Uterus (tissue), 4 donors: ENCODE results near the gene CTDNEP1. TPM values are rescaled to one million over a fixed set of nuclear protein-coding genes. Genes with fewer than 3 reads are reported as not detected.
A peak's percentile ranks its signal among the peaks of the same experiment; 100 is the strongest.

Experiments
- DNase-seq, 2 donors: peaks; one replicate each; pipeline ENCODE4 v3.0.0-alpha.2; 2019 to 2020
- H3K27ac ChIP-seq, 2 donors: fragments of 200-600 bp; sonication (generic); 1 replicate in 1 of 2; 2 replicates in 1 of 2; pipeline ENCODE4 v1.5.1; 2016 to 2018
- H3K27me3 ChIP-seq, 2 donors: fragments of 200-600 bp; sonication (generic); one replicate each; pipeline ENCODE4 v1.5.1; 2018 to 2019; ENCODE audit warnings: control low read depth in 1 of 2
- H3K36me3 ChIP-seq, 2 donors: fragments of 200-600 bp; sonication (generic); one replicate each; pipeline ENCODE4 v1.5.1; 2019; ENCODE audit warnings: control low read depth in 1 of 2
- H3K4me1 ChIP-seq, 2 donors: fragments of 200-600 bp; sonication (generic); one replicate each; pipeline ENCODE4 v1.5.1; 2018 to 2019; ENCODE audit warnings: control low read depth in 1 of 2
- H3K4me3 ChIP-seq, 2 donors: fragments of 200-600 bp; sonication (generic); 1 replicate in 1 of 2; 2 replicates in 1 of 2; pipeline ENCODE4 v1.5.1; 2018 to 2019; ENCODE audit warnings: mild to moderate bottlenecking in 1 of 2
- H3K9me3 ChIP-seq, 2 donors: fragments of 200-600 bp; sonication (generic); one replicate each; pipeline ENCODE4 v1.5.1; 2019; ENCODE audit warnings: control low read depth in 1 of 2
- POLR2A ChIP-seq, 2 donors: fragments of 450-650 bp; IDR thresholded peaks; one replicate each; pipeline ENCODE4 v1.6.1; 2016; ENCODE audit warnings: antibody characterized with exemption in 2 of 2, mild to moderate bottlenecking in 1 of 2, moderate library complexity in 1 of 2
- intact Hi-C: fragments of 100-400 bp; cut with DNase I; formaldehyde crosslinking; loops from one replicate; pipeline ENCODE4 v1.15.1; 2023; ENCODE audit warnings: low total_unique reads
- total RNA-seq, 4 donors: library from RNA; depleted of rRNA in 3 of 4; stranded (reverse); fragments of >200 nt in 3 of 4; gene quantifications; one replicate each; pipeline versions ENCODE4 v1.1.0 to v1.2.4, GENCODE V29; 2014 to 2023
- TF ChIP-seq, protein P1 (sequence below), 4 experiments: fragments of 200-600 bp in 2 of 4; fragments of 450-650 bp in 2 of 4; sonication (generic) in 2 of 4; IDR thresholded peaks; one replicate each; pipeline ENCODE4 v1.5.1; 2016 to 2019; ENCODE audit warnings: antibody characterized with exemption in 4 of 4, mild to moderate bottlenecking in 2 of 4, moderate library complexity in 1 of 4
- donor health status: DM: yes; HTN: yes; CAD: no.

The CTDNEP1 gene
- total RNA-seq, 4 donors from 2014 or later = 13.8 to 115 (median 37.2) TPM

GRCh38 chr17:7215136-7215638, 36.3 kb downstream of the CTDNEP1 start:
- Histone ChIP-seq H3K4me3 (peak overlapping the region; percentile 39 to 71), H3K9me3 (no peaks in the 10 kb centered on the region), H3K27me3 (no peaks in the 10 kb centered on the region), H3K4me1 (peaks cover 0 to 24% of the 10 kb centered on the region in 2 donors), H3K36me3 (no peaks in the 10 kb centered on the region), H3K27ac (peak overlapping the region; percentile 92 to 97)
- no peak for TF ChIP-seq POLR2A (IDR thresholded peaks at IDR 0.05)
- TF ChIP-seq, protein P1, sequence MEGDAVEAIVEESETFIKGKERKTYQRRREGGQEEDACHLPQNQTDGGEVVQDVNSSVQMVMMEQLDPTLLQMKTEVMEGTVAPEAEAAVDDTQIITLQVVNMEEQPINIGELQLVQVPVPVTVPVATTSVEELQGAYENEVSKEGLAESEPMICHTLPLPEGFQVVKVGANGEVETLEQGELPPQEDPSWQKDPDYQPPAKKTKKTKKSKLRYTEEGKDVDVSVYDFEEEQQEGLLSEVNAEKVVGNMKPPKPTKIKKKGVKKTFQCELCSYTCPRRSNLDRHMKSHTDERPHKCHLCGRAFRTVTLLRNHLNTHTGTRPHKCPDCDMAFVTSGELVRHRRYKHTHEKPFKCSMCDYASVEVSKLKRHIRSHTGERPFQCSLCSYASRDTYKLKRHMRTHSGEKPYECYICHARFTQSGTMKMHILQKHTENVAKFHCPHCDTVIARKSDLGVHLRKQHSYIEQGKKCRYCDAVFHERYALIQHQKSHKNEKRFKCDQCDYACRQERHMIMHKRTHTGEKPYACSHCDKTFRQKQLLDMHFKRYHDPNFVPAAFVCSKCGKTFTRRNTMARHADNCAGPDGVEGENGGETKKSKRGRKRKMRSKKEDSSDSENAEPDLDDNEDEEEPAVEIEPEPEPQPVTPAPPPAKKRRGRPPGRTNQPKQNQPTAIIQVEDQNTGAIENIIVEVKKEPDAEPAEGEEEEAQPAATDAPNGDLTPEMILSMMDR (IDR thresholded peaks at IDR 0.05) = no peak
- DNase-seq = no peak
- intact Hi-C loops = no loop called here

- Histone ChIP-seq H3K27ac (peak overlapping the region; percentile 92 to 97), H3K4me1 (peaks cover 0 to 24% of the 10 kb centered on the region in 2 donors), H3K4me3 (peak overlapping the region; percentile 39 to 71), H3K27me3 (no peaks in the 10 kb centered on the region), H3K9me3 (no peaks in the 10 kb centered on the region), H3K36me3 (no peaks in the 10 kb centered on the region)
- DNase-seq = peak; percentile 99
- peak in 1 of 2 donors; percentile 32 for TF ChIP-seq POLR2A (IDR thresholded peaks at IDR 0.05)
- TF ChIP-seq, protein P1 (IDR thresholded peaks at IDR 0.05) = peak; percentile 42 to 66 (median 50)
- intact Hi-C loops = no loop called here
These were observed 37.0 kb downstream of the CTDNEP1 start for GRCh38 chr17:7214300-7215135.

GRCh38 chr17:7213895-7214299, 37.6 kb downstream of the CTDNEP1 start:
- intact Hi-C loops = no loop called here
- H3K36me3 ChIP-seq = no peaks in the 10 kb centered on the region
- peak overlapping the region; percentile 39 to 71 for H3K4me3 ChIP-seq
- H3K27ac ChIP-seq = peak overlapping the region; percentile 92 to 97
- TF ChIP-seq POLR2A (IDR thresholded peaks at IDR 0.05) = no peak
- TF ChIP-seq, protein P1 (IDR thresholded peaks at IDR 0.05) = peak in 2 of 4 experiments; percentile 16 to 18
- peaks cover 0 to 24% of the 10 kb centered on the region in 2 donors for H3K4me1 ChIP-seq
- H3K9me3 ChIP-seq = no peaks in the 10 kb centered on the region
- H3K27me3 ChIP-seq = no peaks in the 10 kb centered on the region
- DNase-seq = peak in 1 of 2 donors; percentile 87

- Histone ChIP-seq H3K27me3 (no peaks in the 10 kb centered on the region), H3K4me3 (peak overlapping the region in 1 of 2 donors; percentile 8), H3K4me1 (peaks cover 0 to 31% of the 10 kb centered on the region in 2 donors), H3K36me3 (no peaks in the 10 kb centered on the region), H3K27ac (peak overlapping the region in 1 of 2 donors; percentile 25), H3K9me3 (no peaks in the 10 kb centered on the region)
- DNase-seq = no peak
- intact Hi-C loops = no loop called here
- TF ChIP-seq, protein P1 (IDR thresholded peaks at IDR 0.05) = no peak
- no peak for TF ChIP-seq POLR2A (IDR thresholded peaks at IDR 0.05)
These were observed 39.9 kb downstream of the CTDNEP1 start for GRCh38 chr17:7211491-7212273.
